BE2C (cell line): ENCODE measurements around the gene ATP13A3.
A peak's percentile ranks its signal among the peaks of the same experiment; 100 is the strongest.

Experiments used
- DNase-seq: peaks from one replicate; pipeline ENCODE4 v3.0.0-alpha.2; 2020
- H3K27me3 ChIP-seq: fragments of 250-450 bp; sonication (Bioruptor Pico); 2 replicates; pipeline ENCODE4 v1.5.1; 2020; ENCODE audit warnings: mild to moderate bottlenecking
- H3K36me3 ChIP-seq: fragments of 250-450 bp; sonication (Bioruptor Pico); 2 replicates; pipeline ENCODE4 v1.5.1; 2020; ENCODE audit warnings: mild to moderate bottlenecking
- H3K4me1 ChIP-seq: fragments of 250-450 bp; sonication (Bioruptor Pico); 2 replicates; pipeline ENCODE4 v1.5.1; 2020
- H3K4me3 ChIP-seq: 2 replicates; pipeline ENCODE4 v1.5.1; 2011; ENCODE audit warnings: low read depth, low read length
- H3K9me3 ChIP-seq: fragments of 250-450 bp; sonication (Bioruptor Pico); 2 replicates; pipeline ENCODE4 v1.5.1; 2020
- CTCF ChIP-seq: IDR thresholded peaks from 2 replicates; pipeline ENCODE4 v1.5.1; 2012; ENCODE audit warnings: mild to moderate bottlenecking, low read depth, low read length

Gene ATP13A3

GRCh38 chr3:194399874-194400411, 86.9 kb downstream of the ATP13A3 start:
- Histone ChIP-seq H3K27me3 (no peaks in the 10 kb centered on the region), H3K4me3 (no peak overlapping the region), H3K9me3 (no peaks in the 10 kb centered on the region), H3K4me1 (no peaks in the 10 kb centered on the region), H3K36me3 (peaks cover 6% of the 10 kb centered on the region)
- TF ChIP-seq CTCF = no peak
- no peak for DNase-seq

- no peaks in the 10 kb centered on the region for H3K9me3 ChIP-seq
- no peaks in the 10 kb centered on the region for H3K4me1 ChIP-seq
- peak within 1 kb of the TSS; percentile 40 for H3K4me3 ChIP-seq
- DNase-seq = no peak
- peaks cover 3% of the 10 kb centered on the region; the same call in 1 of the 2 replicates for H3K36me3 ChIP-seq
- H3K27me3 ChIP-seq = no peaks in the 10 kb centered on the region
- TF ChIP-seq CTCF = no peak
These were observed 87.6 kb downstream of the ATP13A3 start, which contains the start of gene GP5 for GRCh38 chr3:194399166-194399565. Gene GP5, minus strand, starts transcription at chr3:194399266. Its CDS starts 984 bp downstream, at chr3:194398282.

GRCh38 chr3:194397757-194398312, 89.0 kb downstream of the ATP13A3 start:
- Histone ChIP-seq H3K27me3 (no peaks in the 10 kb centered on the region), H3K4me3 (peak overlapping the region; percentile 40), H3K9me3 (no peaks in the 10 kb centered on the region), H3K4me1 (no peaks in the 10 kb centered on the region), H3K36me3 (no peaks in the 10 kb centered on the region)
- DNase-seq = peak; percentile 36
- no peak for TF ChIP-seq CTCF

- Histone ChIP-seq H3K4me3 (no peak overlapping the region), H3K9me3 (no peaks in the 10 kb centered on the region)
These were observed 89.7 kb downstream of the ATP13A3 start for GRCh38 chr3:194396859-194397756.

GRCh38 chr3:194396539-194396858, 90.3 kb downstream of the ATP13A3 start:
- Histone ChIP-seq H3K9me3 (no peaks in the 10 kb centered on the region), H3K36me3 (no peaks in the 10 kb centered on the region), H3K4me3 (no peak overlapping the region), H3K27me3 (no peaks in the 10 kb centered on the region), H3K4me1 (no peaks in the 10 kb centered on the region)
- TF ChIP-seq CTCF = no peak
- no peak for DNase-seq

More at GRCh38 chr3:194396859-194397756, 89.7 kb downstream of the ATP13A3 start:
- H3K36me3 ChIP-seq = no peaks in the 10 kb centered on the region
- DNase-seq = no peak
- TF ChIP-seq CTCF = no peak
- H3K4me1 ChIP-seq = no peaks in the 10 kb centered on the region
- H3K27me3 ChIP-seq = no peaks in the 10 kb centered on the region
